Ramos (cell line): ENCODE results near the gene LCK.

Experiments used
- in situ Hi-C: fragments of 300-500 bp; cut with MboI; formaldehyde crosslinking; loops from one replicate; pipeline ENCODE4 v1.14.3; 2022; ENCODE audit warnings: low sequenced_read_pairs; ENCODE audit not compliant: unreplicated experiment

The LCK gene

GRCh38 chr1:32311709-32312393, 60.8 kb downstream of the LCK start:
- in situ Hi-C loops = no loop called here

GRCh38 chr1:32316903-32317277, 65.8 kb downstream of the LCK start:
- in situ Hi-C loops = no loop called here

- in situ Hi-C loops = no loop called here
Measured at GRCh38 chr1:32318127-32318869, 67.2 kb downstream of the LCK start.

- in situ Hi-C loops = loop anchor here (10.0 kb wide), 1 partner anchor 107 kb away; no protein-coding TSS in a partner anchor
Measured at GRCh38 chr1:32321712-32322291, 70.7 kb downstream of the LCK start.

GRCh38 chr1:32327204-32327603, 76.1 kb downstream of the LCK start:
- in situ Hi-C loops = loop anchor here (10.0 kb wide), 1 partner anchor 112 kb away; no protein-coding TSS in a partner anchor

- in situ Hi-C loops = loop anchor here (10.0 kb wide), 1 partner anchor 115 kb away; no protein-coding TSS in a partner anchor
Measured at GRCh38 chr1:32329931-32330466, 78.9 kb downstream of the LCK start.

- in situ Hi-C loops = no loop called here
Measured at GRCh38 chr1:32330558-32331151, 79.6 kb downstream of the LCK start.

GRCh38 chr1:32331549-32331948, 80.5 kb downstream of the LCK start:
- in situ Hi-C loops = no loop called here

- in situ Hi-C loops = no loop called here
Measured at GRCh38 chr1:32332290-32333079, 81.4 kb downstream of the LCK start.

- in situ Hi-C loops = no loop called here
Measured at GRCh38 chr1:32333251-32333963, 82.3 kb downstream of the LCK start.

- in situ Hi-C loops = no loop called here
Measured at GRCh38 chr1:32334274-32334861, 83.3 kb downstream of the LCK start.

GRCh38 chr1:32334864-32335534, 83.9 kb downstream of the LCK start:
- in situ Hi-C loops = no loop called here

- in situ Hi-C loops = no loop called here
Measured at GRCh38 chr1:32335535-32335789, 84.4 kb downstream of the LCK start.
